ENCODE measurements around the gene EEF1AKMT4.

DNA sequence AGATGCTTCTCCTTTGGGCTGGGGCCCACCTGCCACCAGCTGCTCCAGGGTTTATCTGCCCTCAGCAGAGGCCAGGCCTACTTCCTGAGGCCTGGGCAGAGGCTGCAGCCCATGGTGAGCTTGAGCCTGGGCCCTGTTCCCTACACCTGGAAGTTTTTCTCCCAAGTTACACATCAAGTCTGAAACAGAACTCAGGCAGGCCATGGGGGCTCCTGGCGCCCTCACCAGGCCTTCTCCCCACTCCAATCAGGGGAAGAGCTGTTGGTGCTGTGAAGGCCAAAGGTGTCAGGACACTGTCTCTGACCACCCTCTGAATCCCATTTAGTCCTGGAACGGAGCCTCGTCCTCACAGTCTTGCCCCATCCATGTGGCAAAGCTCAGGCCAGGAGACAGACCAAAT, 12.8 kb upstream of the EEF1AKMT4 start:
- no peak for TF ChIP-seq POLR2A (IDR thresholded peaks at IDR 0.05)
- TF ChIP-seq, protein P1, sequence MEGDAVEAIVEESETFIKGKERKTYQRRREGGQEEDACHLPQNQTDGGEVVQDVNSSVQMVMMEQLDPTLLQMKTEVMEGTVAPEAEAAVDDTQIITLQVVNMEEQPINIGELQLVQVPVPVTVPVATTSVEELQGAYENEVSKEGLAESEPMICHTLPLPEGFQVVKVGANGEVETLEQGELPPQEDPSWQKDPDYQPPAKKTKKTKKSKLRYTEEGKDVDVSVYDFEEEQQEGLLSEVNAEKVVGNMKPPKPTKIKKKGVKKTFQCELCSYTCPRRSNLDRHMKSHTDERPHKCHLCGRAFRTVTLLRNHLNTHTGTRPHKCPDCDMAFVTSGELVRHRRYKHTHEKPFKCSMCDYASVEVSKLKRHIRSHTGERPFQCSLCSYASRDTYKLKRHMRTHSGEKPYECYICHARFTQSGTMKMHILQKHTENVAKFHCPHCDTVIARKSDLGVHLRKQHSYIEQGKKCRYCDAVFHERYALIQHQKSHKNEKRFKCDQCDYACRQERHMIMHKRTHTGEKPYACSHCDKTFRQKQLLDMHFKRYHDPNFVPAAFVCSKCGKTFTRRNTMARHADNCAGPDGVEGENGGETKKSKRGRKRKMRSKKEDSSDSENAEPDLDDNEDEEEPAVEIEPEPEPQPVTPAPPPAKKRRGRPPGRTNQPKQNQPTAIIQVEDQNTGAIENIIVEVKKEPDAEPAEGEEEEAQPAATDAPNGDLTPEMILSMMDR (IDR thresholded peaks at IDR 0.05) = no peak
